K562 (cell line): ENCODE measurements around the gene SLC35B1. TPM values are rescaled to one million over a fixed set of nuclear protein-coding genes. Genes with fewer than 3 reads are reported as not detected.

Source experiments
- ATF7 ChIP-seq: fragments of 450-650 bp; IDR thresholded peaks from 2 replicates; pipeline ENCODE4 v1.7.1; 2014; ENCODE audit warnings: mild to moderate bottlenecking, moderate library complexity
- BCLAF1 ChIP-seq, 2 experiments: fragments of 450-650 bp in 1 of 2; IDR thresholded peaks; 2 replicates each; pipeline ENCODE4 v1.6.1; 2011 to 2017; ENCODE audit warnings: low read depth in 2 of 2, antibody characterized with exemption in 1 of 2, borderline replicate concordance in 1 of 2, low read length in 1 of 2, mild to moderate bottlenecking in 1 of 2, mixed read lengths in 1 of 2; ENCODE audit not compliant: control insufficient read depth in 1 of 2
- CBX1 ChIP-seq: sonication (generic); IDR thresholded peaks from 2 replicates; pipeline ENCODE4 v1.6.1; 2016; ENCODE audit warnings: antibody characterized with exemption, low read depth, mild to moderate bottlenecking
- EP300 ChIP-seq: IDR thresholded peaks from 2 replicates; pipeline ENCODE4 v1.6.1; 2012; ENCODE audit warnings: low read length, improper control_type of control experiment
- ETS1 ChIP-seq: conservative IDR thresholded peaks from 2 replicates; pipeline ENCODE4 v1.6.1; 2011; ENCODE audit warnings: low read depth, mild to moderate bottlenecking, low read length; ENCODE audit not compliant: control insufficient read depth
- FOXA3 ChIP-seq, 2 experiments: fragments of 450-650 bp in 1 of 2; sonication (generic) in 1 of 2; formaldehyde crosslinking; IDR thresholded peaks in 1 of 2; conservative IDR thresholded peaks in 1 of 2; 2 replicates each; pipeline versions ENCODE4 v1.4.0 to v1.8.0; 2020 to 2022; ENCODE audit warnings: mild to moderate bottlenecking in 2 of 2, missing genetic modification reagents in 1 of 2
- FOXJ3 ChIP-seq: sonication (generic); formaldehyde crosslinking; IDR thresholded peaks from 2 replicates; pipeline ENCODE4 v1.4.0; 2020; ENCODE audit warnings: mild to moderate bottlenecking, missing genetic modification reagents
- HNRNPUL1 ChIP-seq: fragments of 200-400 bp; formaldehyde crosslinking; IDR thresholded peaks from 2 replicates; pipeline ENCODE4 v1.6.1; 2017; ENCODE audit warnings: low read length
- KHSRP ChIP-seq: fragments of 450-650 bp; IDR thresholded peaks from 2 replicates; pipeline ENCODE4 v1.6.1; 2017
- KLF10 ChIP-seq: fragments of 250-450 bp; sonication (Bioruptor Pico); IDR thresholded peaks from 2 replicates; pipeline ENCODE4 v1.6.1; 2021; ENCODE audit warnings: matching md5 sums
- MCM3 ChIP-seq: fragments of 450-650 bp; IDR thresholded peaks from 2 replicates; pipeline ENCODE4 v1.6.1; 2016
- MECOM ChIP-seq: fragments of 250-450 bp; sonication (Bioruptor Pico); IDR thresholded peaks from 2 replicates; pipeline ENCODE4 v1.8.0; 2022; ENCODE audit warnings: inconsistent platforms
- MITF ChIP-seq: IDR thresholded peaks from 2 replicates; pipeline ENCODE4 v1.6.1; 2014; ENCODE audit warnings: antibody characterized with exemption
- MTF1 ChIP-seq: fragments of 250-450 bp; sonication (Bioruptor Pico); IDR thresholded peaks from 2 replicates; pipeline ENCODE4 v1.9.0; 2021; ENCODE audit warnings: moderate library complexity, mild to moderate bottlenecking, inconsistent platforms, borderline replicate concordance
- NCOA2 ChIP-seq, 2 experiments: fragments of 450-650 bp; IDR thresholded peaks; 2 replicates each; pipeline ENCODE4 v1.6.1; 2018; ENCODE audit warnings: mild to moderate bottlenecking in 2 of 2, moderate library complexity in 1 of 2; ENCODE audit not compliant: partially characterized antibody in 2 of 2
- NRF1 ChIP-seq, 2 experiments: fragments of 450-650 bp; IDR thresholded peaks in 1 of 2; conservative IDR thresholded peaks in 1 of 2; 2 replicates each; pipeline ENCODE4 v1.6.1; 2014; ENCODE audit warnings: mild to moderate bottlenecking in 2 of 2
- PML ChIP-seq: IDR thresholded peaks from 2 replicates; pipeline ENCODE4 v1.6.1; 2012; ENCODE audit warnings: low read length, inconsistent platforms
- POLR2AphosphoS5 ChIP-seq: IDR thresholded peaks from 2 replicates; pipeline ENCODE4 v1.6.1; 2011; ENCODE audit warnings: mild to moderate bottlenecking, low read depth, low read length, moderate library complexity; ENCODE audit not compliant: control insufficient read depth, insufficient read depth
- POLR2B ChIP-seq: fragments of 450-650 bp; IDR thresholded peaks from 2 replicates; pipeline ENCODE4 v1.6.1; 2018; ENCODE audit warnings: low read depth; ENCODE audit not compliant: partially characterized antibody
- ZFP36 ChIP-seq: fragments of 150-350 bp; IDR thresholded peaks from 2 replicates; pipeline ENCODE4 v1.6.1; 2018; ENCODE audit warnings: low read length, low read depth; ENCODE audit not compliant: partially characterized antibody
- ZNF12 ChIP-seq: sonication (generic); formaldehyde crosslinking; IDR thresholded peaks from 2 replicates; pipeline ENCODE4 v1.4.0; 2020; ENCODE audit warnings: mild to moderate bottlenecking, missing genetic modification reagents
- ZNF24 ChIP-seq: fragments of 450-650 bp; IDR thresholded peaks from 2 replicates; pipeline ENCODE4 v1.6.1; 2016
- ZNF253 ChIP-seq: fragments of 250-450 bp; sonication (Bioruptor Pico); conservative IDR thresholded peaks from 2 replicates; pipeline ENCODE4 v1.6.1; 2021; ENCODE audit warnings: mild to moderate bottlenecking
- ZNF561 ChIP-seq: fragments of 450-650 bp; formaldehyde crosslinking; conservative IDR thresholded peaks from 2 replicates; pipeline ENCODE4 v1.4.0; 2020; ENCODE audit warnings: mild to moderate bottlenecking, moderate library complexity
- ZNF644 ChIP-seq: fragments of 200-800 bp; sonication (Bioruptor generic); IDR thresholded peaks from 2 replicates; pipeline ENCODE4 v1.6.1; 2016; ENCODE audit warnings: low read depth, missing genetic modification characterization, missing compliant biosample characterization
- polyA plus RNA-seq, 8 experiments: library from polyadenylated mRNA; depleted of rRNA in 4 of 8; stranded (reverse) in 5 of 8; unstranded in 3 of 8; fragments of >200 nt; fragmentation: Nextera tagmentation in 2 of 8; fragmentation: Illumina TruSeq in 1 of 8; extraction: Ambion mirVana in 2 of 8; extraction: Trizol in 1 of 8; gene quantifications; 2 replicates each; pipeline versions ENCODE4 v1.2.1 to v1.2.3, GENCODE V29; 2011 to 2014; ENCODE audit warnings: inconsistent platforms in 1 of 8, missing spikeins in 1 of 8
- total RNA-seq, 7 experiments: library from RNA; depleted of rRNA in 6 of 7; stranded (reverse); fragments of >200 nt in 6 of 7; fragmentation: Illumina TruSeq in 2 of 7; extraction: Trizol in 2 of 7; gene quantifications; 2 replicates each; pipeline versions ENCODE4 v1.2.1 to v1.2.3, GENCODE V29; 2011 to 2021; ENCODE audit warnings: low replicate concordance in 1 of 7

SLC35B1 gene
- total and polyA plus RNA-seq, 9 of the 15 experiments (the other 6 are each of a cell fraction or from before 2014, with no cell fraction given), result 51.4 to 87.9 (median 66.3) TPM

GRCh38 chr17:49677134-49677932 lies 30.4 kb downstream of the SLC35B1 start (continued):
- TF ChIP-seq BCLAF1 (IDR thresholded peaks at IDR 0.05; ENCODE audit: borderline replicate concordance in 1 of 2, control insufficient read depth in 1 of 2, low read depth in 2 of 2, low read length in 1 of 2), result no peak
- peak; percentile 38 for TF ChIP-seq POLR2AphosphoS5
- TF ChIP-seq MCM3, result no peak
- TF ChIP-seq MITF, result no peak
- no peak for TF ChIP-seq MTF1 (CRISPR knock-in tag)
- TF ChIP-seq NCOA2 (IDR thresholded peaks at IDR 0.05; ENCODE audit: partially characterized antibody in 2 of 2), result no peak
- TF ChIP-seq MECOM (CRISPR knock-in tag), result no peak
- TF ChIP-seq HNRNPUL1, result no peak
- no peak for TF ChIP-seq ATF7
- TF ChIP-seq NRF1 (conservative IDR thresholded peaks at IDR 0.05 in 1 of 2, IDR thresholded peaks at IDR 0.05 in 1 of 2), result peak; percentile 99
- no peak for TF ChIP-seq CBX1
- no peak for TF ChIP-seq FOXA3 (CRISPR knock-in tag; conservative IDR thresholded peaks at IDR 0.05 in 1 of 2, IDR thresholded peaks at IDR 0.05 in 1 of 2)
- TF ChIP-seq FOXJ3 (CRISPR knock-in tag), result no peak
- TF ChIP-seq ZNF644 (tag), result 0 out of 2 replicates have a peak, but pooled peaks have one; percentile 59
- TF ChIP-seq ZFP36, result no peak
- TF ChIP-seq EP300, result no peak
- TF ChIP-seq PML, result no peak
- TF ChIP-seq ZNF561 (CRISPR knock-in tag), result no peak
- TF ChIP-seq ETS1, result peak; percentile 38; the same call in 1 of the 2 replicates
- no peak for TF ChIP-seq ZNF253 (CRISPR knock-in tag)
- no peak for TF ChIP-seq ZNF24
- no peak for TF ChIP-seq KLF10 (CRISPR knock-in tag)
- peak; percentile 99 for TF ChIP-seq POLR2B
- no peak for TF ChIP-seq KHSRP
- TF ChIP-seq ZNF12 (CRISPR knock-in tag), result no peak
